Fibroblast of gingiva (primary cell): Measurements from ENCODE around the gene DNAJB7.
"Not testable (repeated sequence)": the region's sequence is repeated elsewhere in the genome, so short reads cannot be mapped to it uniquely, and the experiment has no call there.

Experiments used
- DNase-seq: peaks from one replicate; pipeline ENCODE4 v3.0.0-alpha.2; 2011; ENCODE audit warnings: low read depth

The DNAJB7 gene

GRCh38 chr22:40862013-40862412 lies at the start of gene DNAJB7:
TSS of gene DNAJB7 (minus strand) at chr22:40862113. CDS start at chr22:40861994, 119 bp downstream.
- DNase-seq = no peak

- no peak for DNase-seq
Observed at GRCh38 chr22:40908895-40909294, 47.0 kb upstream of the DNAJB7 start.

GRCh38 chr22:40904101-40904500 lies 42.2 kb upstream of the DNAJB7 start:
- DNase-seq = no peak

DNA sequence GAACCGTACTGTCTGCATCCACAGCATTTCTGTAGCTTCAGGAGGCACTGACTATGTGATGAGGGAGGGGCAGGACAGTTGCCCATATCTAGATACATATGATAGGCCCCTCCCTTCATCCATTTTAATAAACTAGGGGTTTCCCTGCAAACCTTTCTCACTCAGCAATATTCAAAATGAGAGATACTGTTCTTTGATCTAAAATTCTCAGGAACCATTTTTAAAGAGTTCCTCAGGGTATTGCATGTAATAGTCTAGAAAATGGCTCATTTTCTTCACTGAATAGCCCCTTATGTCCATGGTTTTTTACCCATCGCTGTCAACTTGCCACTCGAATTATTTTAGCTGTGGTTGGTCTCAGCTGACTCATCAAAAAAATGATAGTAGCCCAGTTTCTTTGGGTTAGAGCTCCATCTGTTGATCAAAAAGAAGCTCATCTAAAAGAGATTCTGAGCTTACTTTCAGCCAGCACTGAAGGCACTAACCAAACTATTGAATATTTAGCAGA lies 37.0 kb upstream of the DNAJB7 start:
- DNase-seq = peak; percentile 57

DNA sequence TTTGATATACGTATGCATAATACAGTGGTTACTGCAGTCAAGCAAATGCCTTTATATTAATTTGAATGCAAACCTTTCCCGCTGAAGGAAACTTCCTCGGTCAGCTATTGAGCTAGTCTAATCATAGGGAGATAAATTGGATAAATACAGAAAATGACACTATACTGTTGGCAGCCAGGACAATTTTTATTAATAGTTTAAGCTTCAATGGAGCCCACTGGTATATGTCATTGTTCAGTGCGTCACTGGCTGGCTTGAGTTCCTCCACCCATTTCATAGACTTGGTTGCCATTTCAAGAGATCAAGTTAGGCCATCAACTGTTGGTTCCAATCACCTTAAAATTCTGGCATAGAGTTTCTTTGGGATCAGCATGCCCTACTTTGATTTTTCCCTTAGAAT lies 32.5 kb upstream of the DNAJB7 start:
- DNase-seq = no peak

GRCh38 chr22:40890881-40891280 lies 29.0 kb upstream of the DNAJB7 start:
- DNase-seq = peak; percentile 24

DNA sequence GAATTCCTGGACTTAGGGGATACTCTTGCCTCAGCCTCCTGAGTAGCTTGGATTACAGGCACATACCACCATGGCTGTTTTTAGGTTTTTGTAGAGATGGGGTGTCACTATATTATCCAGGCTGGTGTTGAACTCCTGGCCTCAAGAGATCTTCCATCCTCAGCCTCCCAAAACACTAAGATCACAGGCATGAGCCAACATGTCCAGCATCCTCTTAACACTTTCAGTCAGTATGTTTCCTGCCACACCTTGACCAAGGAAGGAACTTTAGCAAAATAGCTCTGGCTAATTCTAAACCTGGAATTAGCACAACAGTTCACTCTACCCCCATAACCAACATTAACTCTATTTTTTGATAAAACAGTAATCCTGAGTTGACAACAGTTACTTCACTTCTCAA lies 27.2 kb upstream of the DNAJB7 start:
- no peak for DNase-seq

GRCh38 chr22:40878922-40879321 lies 17.0 kb upstream of the DNAJB7 start:
- no peak for DNase-seq

GRCh38 chr22:40877488-40877887 lies 15.6 kb upstream of the DNAJB7 start:
- DNase-seq = no peak

DNA sequence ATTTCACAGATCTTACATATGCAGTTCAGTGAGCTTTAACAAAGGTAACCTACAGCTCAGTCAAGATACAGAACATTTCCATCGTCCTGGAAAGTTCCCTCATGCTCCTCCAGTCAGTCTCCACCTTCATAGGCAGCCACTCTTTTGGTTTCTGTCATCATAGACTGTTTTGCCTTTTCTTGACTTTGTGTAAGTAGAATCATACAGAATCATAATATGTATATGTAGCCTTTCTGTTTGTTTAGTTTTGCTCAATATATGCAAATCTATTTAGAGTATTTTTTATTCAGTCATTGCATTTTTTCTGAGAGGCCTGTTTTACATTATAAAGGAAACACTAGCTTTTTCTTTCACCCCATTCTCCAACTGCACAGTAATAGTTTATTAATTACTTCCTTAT lies 15.0 kb upstream of the DNAJB7 start:
- DNase-seq = no peak

DNA sequence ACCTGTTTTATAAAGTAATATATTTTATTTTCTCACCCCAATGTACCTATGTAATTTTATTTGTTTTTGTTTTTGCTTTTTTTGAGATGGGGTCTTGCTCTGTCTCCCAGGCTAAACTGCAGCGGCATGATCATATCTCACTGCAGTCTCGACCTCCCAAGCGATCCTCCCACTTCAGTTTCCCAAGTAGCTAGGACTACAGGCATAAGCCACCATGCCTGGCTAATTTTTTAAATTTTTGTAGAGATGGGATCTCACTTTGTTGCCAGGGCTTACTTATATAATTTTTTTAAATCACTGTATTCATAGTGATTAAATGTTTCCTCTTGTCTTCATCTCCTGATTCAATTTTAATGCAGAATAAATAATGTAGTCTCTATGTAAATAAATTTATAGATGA lies 13.2 kb upstream of the DNAJB7 start:
- DNase-seq = no peak

DNA sequence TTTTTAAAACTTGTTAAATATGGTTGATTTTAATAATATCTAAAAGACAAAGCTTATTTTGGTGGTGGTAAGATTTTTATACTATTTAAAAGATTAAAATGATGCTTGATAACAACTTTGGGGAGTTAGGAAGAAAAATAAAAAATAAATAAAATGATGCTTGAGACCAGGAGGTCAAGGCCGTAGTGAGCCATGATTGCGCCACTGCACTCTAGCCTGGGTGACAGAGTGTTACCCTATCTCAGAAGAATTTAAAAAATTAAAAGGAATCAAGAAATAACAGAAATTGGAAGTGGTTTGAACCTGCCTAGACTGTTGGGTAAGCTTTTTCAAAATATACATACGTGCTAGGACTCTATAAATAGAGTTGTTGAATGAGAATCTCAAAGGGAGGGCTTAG lies 12.1 kb upstream of the DNAJB7 start:
- DNase-seq = no peak

- not testable (repeated sequence) for DNase-seq
Observed at GRCh38 chr22:40868379-40868778, 6.5 kb upstream of the DNAJB7 start.

- no peak for DNase-seq
Observed at GRCh38 chr22:40867109-40867508, 5.2 kb upstream of the DNAJB7 start.

- DNase-seq = no peak
Observed at GRCh38 chr22:40862537-40862936, 624 bp upstream of the DNAJB7 start.

DNA sequence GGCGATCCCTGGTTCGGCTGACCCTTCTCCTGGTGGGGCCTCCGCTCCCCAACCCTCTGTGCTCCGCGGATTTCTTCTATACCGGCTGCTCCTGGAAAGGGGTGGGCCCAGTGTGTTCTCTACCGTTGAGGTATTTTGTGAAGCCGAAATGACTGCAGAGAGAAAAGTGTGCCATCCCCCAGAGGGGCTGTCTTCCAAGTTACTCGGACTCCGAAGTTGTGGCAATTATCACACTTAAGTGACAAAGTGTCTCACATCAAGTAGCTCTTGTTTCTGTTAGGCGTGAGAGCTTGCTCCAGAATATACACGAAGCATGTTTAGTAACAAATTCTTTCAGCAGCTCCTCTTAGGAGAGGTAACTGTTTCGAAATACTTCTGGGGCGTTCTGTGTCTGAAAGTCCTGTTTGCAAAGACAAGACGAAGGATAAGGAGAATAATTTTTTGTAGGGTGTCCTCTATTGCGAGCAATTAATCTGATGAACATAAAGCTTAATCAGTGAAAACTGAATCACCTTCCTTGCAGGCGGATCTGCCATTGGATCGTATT lies 4.5 kb downstream of the DNAJB7 start:
- no peak for DNase-seq

- DNase-seq = peak; percentile 97
Observed at GRCh38 chr22:40856513-40857308, 5.2 kb downstream of the DNAJB7 start, which contains the start of the genes ST13 and XPNPEP3. TSS of gene ST13 (minus strand) at chr22:40856639. CDS start at chr22:40856540, 99 bp downstream. TSS of gene XPNPEP3 (plus strand) at chr22:40857148. CDS start at chr22:40857182, 34 bp downstream.

DNA sequence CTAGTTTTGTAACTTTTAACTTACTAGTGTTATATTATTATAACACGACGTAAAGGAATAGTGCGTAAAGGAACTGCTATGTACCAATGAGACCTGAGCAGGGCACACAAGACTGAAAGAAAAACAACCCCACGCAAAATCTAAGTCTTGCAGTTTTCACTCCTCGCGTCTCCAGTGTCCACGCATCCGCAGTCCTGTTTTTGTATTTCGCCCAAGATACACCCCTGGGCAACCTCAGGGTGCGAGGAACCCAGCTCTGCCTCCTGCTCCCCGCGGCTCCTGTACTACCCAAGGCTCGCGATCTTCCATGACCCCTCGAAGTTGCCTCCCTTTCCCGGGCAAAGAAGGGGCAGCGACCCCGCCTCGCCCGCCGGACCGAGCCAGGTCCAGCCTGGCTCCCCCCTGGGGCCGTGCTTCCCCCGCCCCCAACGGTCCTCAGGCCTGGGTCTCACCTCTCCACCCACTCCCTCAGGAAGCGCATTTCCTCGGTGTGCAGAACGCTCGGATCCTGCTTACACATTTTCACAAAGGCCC lies 5.9 kb downstream of the DNAJB7 start:
- DNase-seq = peak; percentile 19

DNA sequence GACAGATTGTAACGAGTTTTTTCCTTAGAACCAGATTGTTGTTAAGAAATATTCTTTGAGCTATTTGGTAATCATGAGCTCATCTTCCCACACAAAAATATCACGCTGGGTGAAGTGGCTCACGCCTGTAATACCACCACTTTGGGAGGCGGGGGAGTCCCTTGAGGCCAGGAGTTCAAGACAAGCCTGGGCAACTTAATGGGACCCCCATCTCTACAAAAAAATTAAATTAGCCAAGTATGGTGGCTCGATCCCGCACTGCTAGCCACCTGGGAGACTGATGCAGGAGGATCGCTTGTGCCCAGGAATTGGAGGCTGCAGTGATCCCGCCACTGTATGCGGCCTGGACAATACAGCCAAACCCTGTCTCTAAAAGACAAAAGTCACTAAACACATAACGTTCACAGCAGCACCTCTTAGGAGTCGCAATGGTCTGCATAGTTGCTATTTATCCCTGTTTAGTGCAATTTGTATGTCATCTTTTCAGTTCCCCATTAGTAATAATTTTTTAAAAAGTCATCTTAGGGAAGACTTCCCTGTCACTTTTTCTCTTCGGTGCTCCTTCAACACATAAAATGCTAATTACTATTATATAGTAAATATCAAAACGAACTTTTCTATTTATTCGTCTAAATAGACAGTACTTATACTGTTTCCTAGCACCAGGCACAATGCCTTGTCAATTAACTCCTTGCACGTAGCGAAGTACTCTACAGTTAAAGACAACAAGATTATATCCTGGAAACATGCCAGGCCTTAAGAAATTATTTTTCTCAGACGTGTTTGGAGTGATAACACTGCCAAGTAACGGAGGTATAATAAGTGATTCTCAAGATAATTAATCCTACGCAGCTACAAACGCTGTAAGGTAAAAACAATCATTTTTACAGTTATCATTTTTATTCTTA lies 6.6 kb downstream of the DNAJB7 start:
- peak; percentile 37 for DNase-seq

DNA sequence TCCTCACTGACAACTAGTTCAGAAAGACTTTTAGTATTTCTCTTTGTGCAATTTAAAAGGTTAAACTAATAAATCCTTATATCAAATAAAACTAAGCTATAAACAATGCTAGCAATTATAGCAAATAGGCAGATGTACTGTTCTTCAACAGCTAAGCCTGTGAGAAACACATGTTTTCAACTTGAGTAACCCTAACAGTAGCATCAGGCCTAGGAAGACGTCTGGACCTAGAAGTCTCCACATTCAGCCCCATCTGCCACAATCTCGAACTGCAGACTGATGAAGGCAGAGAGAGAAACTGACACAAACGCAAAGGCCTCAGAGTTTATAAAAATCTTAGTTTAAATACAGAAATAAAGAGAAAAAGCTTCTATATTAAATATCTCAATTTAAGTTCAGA lies 8.0 kb downstream of the DNAJB7 start:
- DNase-seq = peak; percentile 15

GRCh38 chr22:40853333-40853732 lies 8.6 kb downstream of the DNAJB7 start:
- DNase-seq = no peak

GRCh38 chr22:40845816-40846215 lies 16.1 kb downstream of the DNAJB7 start:
- not testable (repeated sequence) for DNase-seq
